K562 (cell line): ENCODE measurements around the gene CRTC3. TPM values are rescaled to one million over a fixed set of nuclear protein-coding genes. Genes with fewer than 3 reads are reported as not detected.

Experiments
- ATAC-seq: fragments of 200-7000 bp; cut with Tn5 transposase; 3 replicates; pipeline ENCODE4 v1.9.1; 2020; ENCODE audit warnings: moderate library complexity
- BruUV-seq: library from RNA; stranded (reverse); fragments of 400-500 nt; replicated peaks from 2 replicates; lab custom pipeline; 2021; lab: Mats Ljungman, UMichigan
- CTCF ChIA-PET: fragments of 300-600 bp; formaldehyde crosslinking; extraction: SDS; loops from one replicate; lab custom pipeline; 2021; ENCODE audit warnings: low intra/inter-chr PET ratio; lab: Yijun Ruan, JAX
- POLR2A ChIA-PET: fragments of 300-600, 350-650 bp; sonication (Branson Sonifier 250); formaldehyde crosslinking; extraction: SDS; loops from one replicate; lab custom pipeline; 2021; ENCODE audit warnings: antibody characterized with exemption, inconsistent platforms; lab: Yijun Ruan, JAX
- DNase-seq, 4 experiments: peaks; one replicate each; pipeline versions ENCODE4 v3.0.0 to v3.0.0-alpha.2; 2011 to 2018; ENCODE audit warnings: low spot score in 3 of 4, mixed read lengths in 3 of 4; ENCODE audit errors: extremely low read depth in 1 of 4
- FAIRE-seq: peaks from 2 replicates; lab custom pipeline; 2011; peaks lifted over from hg19 to GRCh38; lab: Jason Lieb, UNC
- H2AFZ ChIP-seq: 2 replicates; pipeline ENCODE4 v1.6.0; 2011; ENCODE audit warnings: low read depth, low read length, control low read depth, inconsistent platforms
- H3K27ac ChIP-seq: fragments of 200-600 bp; 3 replicates; pipeline ENCODE4 v1.8.0; 2011; ENCODE audit warnings: low read depth, mild to moderate bottlenecking, control low read depth, inconsistent platforms, low read length, moderate library complexity, mixed read lengths; ENCODE audit errors: extremely low read depth
- H3K27me3 ChIP-seq, 2 experiments: fragments of 300-600 bp in 1 of 2; 2 replicates in 1 of 2; 3 replicates in 1 of 2; pipeline versions ENCODE4 v1.6.0 to v1.8.0; 2011; ENCODE audit warnings: inconsistent platforms in 2 of 2, low read length in 2 of 2, mild to moderate bottlenecking in 1 of 2, mixed read lengths in 1 of 2, moderate library complexity in 1 of 2; ENCODE audit not compliant: control insufficient read depth in 2 of 2, insufficient read depth in 2 of 2
- H3K36me3 ChIP-seq: fragments of 300-600 bp; 3 replicates; pipeline ENCODE4 v1.8.0; 2011; ENCODE audit warnings: mild to moderate bottlenecking, low read length, inconsistent platforms; ENCODE audit not compliant: control insufficient read depth, insufficient read depth
- H3K4me1 ChIP-seq, 2 experiments: fragments of 200-600 bp in 1 of 2; replicated peaks in 1 of 2; 2 replicates in 1 of 2; 3 replicates in 1 of 2; pipeline versions ENCODE4 v1.5.1 to v1.8.0; 2011; ENCODE audit warnings: inconsistent platforms in 2 of 2, low read length in 2 of 2, mild to moderate bottlenecking in 1 of 2, mixed read lengths in 1 of 2, moderate library complexity in 1 of 2; ENCODE audit not compliant: control insufficient read depth in 2 of 2, insufficient read depth in 2 of 2
- H3K4me2 ChIP-seq: 2 replicates; pipeline ENCODE4 v1.6.1; 2011; ENCODE audit warnings: low read length, control low read depth, inconsistent platforms, mixed read lengths; ENCODE audit not compliant: insufficient read depth
- H3K4me3 ChIP-seq: fragments of 200-600 bp; sonication (generic), shearing (Covaris generic); 2 replicates; pipeline ENCODE4 v1.5.1; 2016; ENCODE audit warnings: control low read depth, inconsistent platforms
- H3K79me2 ChIP-seq: fragments of 200-600 bp; 3 replicates; pipeline ENCODE4 v1.8.0; 2011; ENCODE audit warnings: low read length, inconsistent platforms; ENCODE audit not compliant: control insufficient read depth, insufficient read depth
- H3K9ac ChIP-seq, 2 experiments: 2 replicates each; pipeline versions ENCODE4 v1.6.0 to v1.6.1; 2011; ENCODE audit warnings: low read depth in 2 of 2, low read length in 2 of 2, control low read depth in 1 of 2, inconsistent platforms in 1 of 2, mild to moderate bottlenecking in 1 of 2, mixed read lengths in 1 of 2; ENCODE audit not compliant: insufficient read depth in 1 of 2
- H3K9me1 ChIP-seq: one replicate; pipeline ENCODE4 v1.6.0; 2011; ENCODE audit warnings: inconsistent platforms, mild to moderate bottlenecking, low read length, moderate library complexity; ENCODE audit not compliant: control insufficient read depth, insufficient read depth
- H3K9me3 ChIP-seq: replicated peaks from 2 replicates; pipeline ENCODE4 v1.5.1; 2011; ENCODE audit warnings: low read depth, low read length, inconsistent platforms; ENCODE audit not compliant: control insufficient read depth, insufficient read depth
- H4K20me1 ChIP-seq: replicated peaks from 2 replicates; pipeline ENCODE4 v1.6.1; 2011; ENCODE audit warnings: low read length, inconsistent platforms, mixed read lengths; ENCODE audit not compliant: control insufficient read depth, insufficient read depth
- ZNF274 ChIP-seq: IDR thresholded peaks from 2 replicates; pipeline ENCODE4 v1.6.1; 2011; ENCODE audit warnings: low read depth, mild to moderate bottlenecking, low read length, moderate library complexity, borderline replicate concordance
- ZNF699 ChIP-seq: fragments of 250-450 bp; sonication (Bioruptor Pico); IDR thresholded peaks from 2 replicates; pipeline ENCODE4 v1.8.0; 2021; ENCODE audit warnings: mild to moderate bottlenecking, moderate library complexity; ENCODE audit not compliant: insufficient replicate concordance
- ZNF707 ChIP-seq: fragments of 250-450 bp; sonication (Bioruptor Pico); conservative IDR thresholded peaks from 2 replicates; pipeline ENCODE4 v1.8.0; 2022; ENCODE audit warnings: inconsistent platforms, mild to moderate bottlenecking, moderate library complexity
- ZSCAN29 ChIP-seq: fragments of 450-650 bp; IDR thresholded peaks from 2 replicates; pipeline ENCODE4 v1.6.1; 2017
- WGBS: fragments of 100-300 bp; shearing (Covaris generic); methylation state at CpG from one replicate; pipeline ENCODE4 v1.1.6; 2016; ENCODE audit warnings: low coverage, mixed read lengths; ENCODE audit not compliant: insufficient coverage; ENCODE audit errors: missing lambda C conversion rate; 5-methylcytosine and 5-hydroxymethylcytosine counted together
- in situ Hi-C: fragments of 300-500 bp; cut with MboI; formaldehyde crosslinking; loops from 4 replicates; pipeline ENCODE4 v1.15.0; 2018; ENCODE audit warnings: inconsistent platforms, mixed read lengths
- intact Hi-C: fragments of 100-400 bp; cut with micrococcal nuclease; formaldehyde crosslinking; loops from 2 replicates; pipeline ENCODE4 v1.14.2; 2022
- polyA plus RNA-seq, 8 experiments: library from polyadenylated mRNA; depleted of rRNA in 4 of 8; stranded (reverse) in 5 of 8; unstranded in 3 of 8; fragments of >200 nt; fragmentation: Nextera tagmentation in 2 of 8; fragmentation: Illumina TruSeq in 1 of 8; extraction: Ambion mirVana in 2 of 8; extraction: Trizol in 1 of 8; gene quantifications; 2 replicates each; pipeline versions ENCODE4 v1.2.1 to v1.2.3, GENCODE V29; 2011 to 2014; ENCODE audit warnings: inconsistent platforms in 1 of 8, missing spikeins in 1 of 8
- total RNA-seq, 7 experiments: library from RNA; depleted of rRNA in 6 of 7; stranded (reverse); fragments of >200 nt in 6 of 7; fragmentation: Illumina TruSeq in 2 of 7; extraction: Trizol in 2 of 7; gene quantifications; 2 replicates each; pipeline versions ENCODE4 v1.2.1 to v1.2.3, GENCODE V29; 2011 to 2021; ENCODE audit warnings: low replicate concordance in 1 of 7
- TF ChIP-seq, protein P1 (sequence below): fragments of 450-650 bp; IDR thresholded peaks from 2 replicates; pipeline ENCODE4 v1.6.1; 2016
- TF ChIP-seq, protein P2 (sequence below), 2 experiments: fragments of 450-650 bp in 1 of 2; sonication (generic) in 1 of 2; formaldehyde crosslinking in 1 of 2; IDR thresholded peaks; 2 replicates each; pipeline versions ENCODE4 v1.7.1 to v1.9.0; 2016 to 2022; ENCODE audit warnings: inconsistent platforms in 1 of 2, mild to moderate bottlenecking in 1 of 2, missing genetic modification reagents in 1 of 2

The CRTC3 gene
- total and polyA plus RNA-seq, 9 of the 15 experiments (the other 6 are each of a cell fraction or from before 2014, with no cell fraction given): 1.2 to 19.0 (median 11.6) TPM

DNA sequence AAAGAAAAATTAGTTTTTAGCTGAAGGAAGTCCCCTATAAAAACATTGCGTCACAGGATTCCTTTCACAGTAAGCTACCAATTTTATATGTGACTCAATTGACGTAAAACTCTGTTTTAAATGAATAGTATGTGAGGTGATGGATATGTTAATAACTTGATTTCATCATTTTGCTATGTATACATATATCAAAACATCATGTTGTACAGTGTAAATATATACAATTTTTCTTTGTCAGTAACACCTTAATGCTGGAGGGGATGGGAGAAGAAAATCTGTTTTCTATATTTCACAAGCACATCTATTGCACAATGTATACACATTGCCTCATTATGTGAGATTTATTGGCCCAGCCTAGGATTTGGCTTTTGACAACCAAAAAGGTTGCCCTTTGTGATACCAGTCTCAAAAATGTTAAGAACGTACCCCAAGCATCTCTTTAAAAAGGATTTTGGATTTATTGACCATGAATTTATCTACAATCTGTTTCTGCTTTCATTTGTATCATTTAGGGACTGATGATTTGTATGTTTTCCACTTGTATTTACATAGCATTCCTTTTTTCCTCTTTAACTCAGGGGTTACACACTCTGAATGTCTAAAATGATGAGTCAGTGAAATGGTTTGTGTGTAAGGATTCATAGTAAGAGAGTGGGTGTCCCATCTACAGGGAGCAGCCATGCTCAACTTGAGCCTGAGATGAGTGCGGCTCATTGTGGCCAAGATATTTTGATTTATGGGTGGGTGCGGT lies 62.6 kb downstream of the CRTC3 start (continued):
- TF ChIP-seq ZSCAN29 (no peak), ZNF699 (CRISPR knock-in tag) (no peak), ZNF274 (no peak), ZNF707 (CRISPR knock-in tag) (no peak)
- TF ChIP-seq, protein P1, sequence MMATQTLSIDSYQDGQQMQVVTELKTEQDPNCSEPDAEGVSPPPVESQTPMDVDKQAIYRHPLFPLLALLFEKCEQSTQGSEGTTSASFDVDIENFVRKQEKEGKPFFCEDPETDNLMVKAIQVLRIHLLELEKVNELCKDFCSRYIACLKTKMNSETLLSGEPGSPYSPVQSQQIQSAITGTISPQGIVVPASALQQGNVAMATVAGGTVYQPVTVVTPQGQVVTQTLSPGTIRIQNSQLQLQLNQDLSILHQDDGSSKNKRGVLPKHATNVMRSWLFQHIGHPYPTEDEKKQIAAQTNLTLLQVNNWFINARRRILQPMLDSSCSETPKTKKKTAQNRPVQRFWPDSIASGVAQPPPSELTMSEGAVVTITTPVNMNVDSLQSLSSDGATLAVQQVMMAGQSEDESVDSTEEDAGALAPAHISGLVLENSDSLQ: peak; percentile 49; the same call in 1 of the 2 replicates

DNA sequence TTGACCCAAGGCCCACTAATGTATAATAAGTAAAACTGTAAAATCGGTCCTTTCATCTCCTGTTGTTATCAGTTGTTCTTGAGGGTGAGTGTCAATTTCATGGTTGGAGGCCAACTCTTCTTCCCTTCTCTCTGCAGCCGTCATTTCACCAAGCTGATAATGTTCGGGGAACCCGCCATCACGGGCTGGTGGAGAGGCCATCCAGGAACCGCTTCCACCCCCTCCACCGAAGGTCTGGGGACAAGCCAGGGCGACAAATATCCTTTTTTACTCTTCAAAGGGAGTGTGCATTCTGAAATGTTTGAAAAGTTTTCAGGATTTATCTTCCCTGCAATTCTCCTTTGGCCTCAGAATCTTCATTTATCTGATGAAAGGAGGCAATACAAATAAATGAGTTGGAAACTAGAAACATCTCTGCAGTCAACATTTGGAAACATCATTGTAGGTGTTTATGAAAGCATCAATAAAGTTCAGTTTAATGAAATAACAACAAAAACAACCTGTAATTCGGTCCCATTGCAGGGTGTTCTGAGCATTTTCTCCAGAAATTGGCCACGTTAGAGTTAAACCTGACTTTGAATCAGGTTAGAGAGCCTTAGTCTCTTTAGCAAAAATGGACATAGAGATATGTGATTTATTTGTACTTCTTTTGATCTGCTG lies 63.9 kb downstream of the CRTC3 start:
- no peaks in the 10 kb centered on the region for H3K27me3 ChIP-seq
- no peaks in the 10 kb centered on the region; the same call in 2 of the 3 replicates for H3K79me2 ChIP-seq
- WGBS: 14% methylated on average over 9 of the region's 10 CpGs
- peak overlapping the region in 1 of 2 experiments; percentile 47; a peak in 1 of 4 replicates for H3K9ac ChIP-seq
- H3K27ac ChIP-seq: peak overlapping the region; percentile 4; the same call in 1 of the 3 replicates
- CTCF ChIA-PET: no interaction called here
- peaks cover 18 to 33% of the 10 kb centered on the region in 2 experiments for H3K4me1 ChIP-seq
- no peak overlapping the region for H2AFZ ChIP-seq
- no peak overlapping the region for H3K4me3 ChIP-seq
- no peaks in the 10 kb centered on the region for H4K20me1 ChIP-seq
- intact Hi-C loops: no loop called here
- H3K4me2 ChIP-seq: peak overlapping the region; percentile 22; the same call in 1 of the 2 replicates
- in situ Hi-C loops: no loop called here
- POLR2A ChIA-PET: interaction anchor here (0.7 to 1.0 kb wide), 3 partner anchors 9 to 16 kb away, joined by 3 to 5 read pairs (median 4); no protein-coding TSS in a partner anchor
- peak; percentile 61 for FAIRE-seq
- H3K9me3 ChIP-seq: no peaks in the 10 kb centered on the region
- DNase-seq: peak in 1 of 4 experiments; percentile 60
- ATAC-seq: no peak
- no peaks in the 10 kb centered on the region for H3K9me1 ChIP-seq
- H3K36me3 ChIP-seq: peaks cover 6% of the 10 kb centered on the region; the same call in 2 of the 3 replicates
- no TSS peak for BruUV-seq
- TF ChIP-seq, protein P2, sequence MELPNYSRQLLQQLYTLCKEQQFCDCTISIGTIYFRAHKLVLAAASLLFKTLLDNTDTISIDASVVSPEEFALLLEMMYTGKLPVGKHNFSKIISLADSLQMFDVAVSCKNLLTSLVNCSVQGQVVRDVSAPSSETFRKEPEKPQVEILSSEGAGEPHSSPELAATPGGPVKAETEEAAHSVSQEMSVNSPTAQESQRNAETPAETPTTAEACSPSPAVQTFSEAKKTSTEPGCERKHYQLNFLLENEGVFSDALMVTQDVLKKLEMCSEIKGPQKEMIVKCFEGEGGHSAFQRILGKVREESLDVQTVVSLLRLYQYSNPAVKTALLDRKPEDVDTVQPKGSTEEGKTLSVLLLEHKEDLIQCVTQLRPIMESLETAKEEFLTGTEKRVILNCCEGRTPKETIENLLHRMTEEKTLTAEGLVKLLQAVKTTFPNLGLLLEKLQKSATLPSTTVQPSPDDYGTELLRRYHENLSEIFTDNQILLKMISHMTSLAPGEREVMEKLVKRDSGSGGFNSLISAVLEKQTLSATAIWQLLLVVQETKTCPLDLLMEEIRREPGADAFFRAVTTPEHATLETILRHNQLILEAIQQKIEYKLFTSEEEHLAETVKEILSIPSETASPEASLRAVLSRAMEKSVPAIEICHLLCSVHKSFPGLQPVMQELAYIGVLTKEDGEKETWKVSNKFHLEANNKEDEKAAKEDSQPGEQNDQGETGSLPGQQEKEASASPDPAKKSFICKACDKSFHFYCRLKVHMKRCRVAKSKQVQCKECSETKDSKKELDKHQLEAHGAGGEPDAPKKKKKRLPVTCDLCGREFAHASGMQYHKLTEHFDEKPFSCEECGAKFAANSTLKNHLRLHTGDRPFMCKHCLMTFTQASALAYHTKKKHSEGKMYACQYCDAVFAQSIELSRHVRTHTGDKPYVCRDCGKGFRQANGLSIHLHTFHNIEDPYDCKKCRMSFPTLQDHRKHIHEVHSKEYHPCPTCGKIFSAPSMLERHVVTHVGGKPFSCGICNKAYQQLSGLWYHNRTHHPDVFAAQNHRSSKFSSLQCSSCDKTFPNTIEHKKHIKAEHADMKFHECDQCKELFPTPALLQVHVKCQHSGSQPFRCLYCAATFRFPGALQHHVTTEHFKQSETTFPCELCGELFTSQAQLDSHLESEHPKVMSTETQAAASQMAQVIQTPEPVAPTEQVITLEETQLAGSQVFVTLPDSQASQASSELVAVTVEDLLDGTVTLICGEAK (IDR thresholded peaks at IDR 0.05): peak; percentile 53; the same call in 1 of the 2 replicates
- TF ChIP-seq, protein P2 (CRISPR knock-in tag; IDR thresholded peaks at IDR 0.05): no peak
